HCT116 (cell line): ENCODE data around the gene ZNF236.

Experiments
- ATF3 ChIP-seq: IDR thresholded peaks from 2 replicates; pipeline ENCODE4 v1.6.1; 2012
- CEBPB ChIP-seq: IDR thresholded peaks from 2 replicates; pipeline ENCODE4 v1.6.1; 2012; ENCODE audit warnings: low read depth
- MAX ChIP-seq: IDR thresholded peaks from 2 replicates; pipeline ENCODE4 v1.6.1; 2012
- POLR2A ChIP-seq: IDR thresholded peaks from 2 replicates; pipeline ENCODE4 v1.7.0; 2011; ENCODE audit warnings: borderline replicate concordance; ENCODE audit not compliant: insufficient read depth, insufficient read length; ENCODE audit errors: extremely low read depth
- POLR2AphosphoS5 ChIP-seq: IDR thresholded peaks from 2 replicates; pipeline ENCODE4 v1.6.1; 2011; ENCODE audit warnings: mild to moderate bottlenecking, low read depth, low read length, moderate library complexity
- RAD21 ChIP-seq: IDR thresholded peaks from 2 replicates; pipeline ENCODE4 v1.6.1; 2012; ENCODE audit warnings: low read depth, mild to moderate bottlenecking
- REST ChIP-seq: IDR thresholded peaks from 2 replicates; pipeline ENCODE4 v1.6.1; 2012; ENCODE audit warnings: low read depth
- SRF ChIP-seq: IDR thresholded peaks from 2 replicates; pipeline ENCODE4 v1.6.1; 2012; ENCODE audit warnings: low read depth
- ZNF274 ChIP-seq: fragments of 200-500 bp; sonication (Bioruptor generic); IDR thresholded peaks from 2 replicates; pipeline ENCODE4 v1.6.1; 2014; ENCODE audit warnings: mild to moderate bottlenecking, low read depth, low read length, inconsistent platforms
- TF ChIP-seq, protein P1 (sequence below), 3 experiments: fragments of 200-600 bp in 1 of 3; sonication (generic) in 1 of 3; IDR thresholded peaks in 2 of 3; conservative IDR thresholded peaks in 1 of 3; 2 replicates each; pipeline ENCODE4 v1.5.1; 2012 to 2017; ENCODE audit warnings: low read depth in 2 of 3, low read length in 2 of 3, antibody characterized with exemption in 1 of 3, borderline replicate concordance in 1 of 3, control low read depth in 1 of 3, mild to moderate bottlenecking in 1 of 3, mixed read lengths in 1 of 3, mixed run types in 1 of 3, moderate library complexity in 1 of 3; ENCODE audit not compliant: insufficient read depth in 1 of 3

DNA sequence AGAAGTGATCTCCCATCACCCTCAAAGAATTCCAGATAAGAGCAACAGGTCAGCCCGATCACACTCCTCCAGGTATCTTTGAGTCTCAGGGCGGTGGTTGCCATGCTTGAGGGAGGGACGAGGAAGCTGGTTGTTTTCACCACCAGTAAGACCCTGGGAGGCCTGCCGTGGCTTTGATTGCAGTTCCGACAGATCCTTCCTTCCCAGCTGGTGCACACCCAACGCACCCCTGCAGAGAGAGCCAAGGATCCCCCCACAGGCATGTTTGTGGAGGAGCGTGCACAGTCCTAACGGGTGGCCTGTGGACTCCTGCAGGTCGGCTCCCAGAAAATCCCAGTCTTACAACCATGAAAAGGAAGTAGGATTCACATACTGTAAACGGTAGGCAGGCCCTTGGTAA is 13.8 kb upstream of the ZNF236 start:
- TF ChIP-seq MAX: no peak
- no peak for TF ChIP-seq CEBPB
- no peak for TF ChIP-seq POLR2AphosphoS5
- no peak for TF ChIP-seq SRF
- TF ChIP-seq, protein P1, sequence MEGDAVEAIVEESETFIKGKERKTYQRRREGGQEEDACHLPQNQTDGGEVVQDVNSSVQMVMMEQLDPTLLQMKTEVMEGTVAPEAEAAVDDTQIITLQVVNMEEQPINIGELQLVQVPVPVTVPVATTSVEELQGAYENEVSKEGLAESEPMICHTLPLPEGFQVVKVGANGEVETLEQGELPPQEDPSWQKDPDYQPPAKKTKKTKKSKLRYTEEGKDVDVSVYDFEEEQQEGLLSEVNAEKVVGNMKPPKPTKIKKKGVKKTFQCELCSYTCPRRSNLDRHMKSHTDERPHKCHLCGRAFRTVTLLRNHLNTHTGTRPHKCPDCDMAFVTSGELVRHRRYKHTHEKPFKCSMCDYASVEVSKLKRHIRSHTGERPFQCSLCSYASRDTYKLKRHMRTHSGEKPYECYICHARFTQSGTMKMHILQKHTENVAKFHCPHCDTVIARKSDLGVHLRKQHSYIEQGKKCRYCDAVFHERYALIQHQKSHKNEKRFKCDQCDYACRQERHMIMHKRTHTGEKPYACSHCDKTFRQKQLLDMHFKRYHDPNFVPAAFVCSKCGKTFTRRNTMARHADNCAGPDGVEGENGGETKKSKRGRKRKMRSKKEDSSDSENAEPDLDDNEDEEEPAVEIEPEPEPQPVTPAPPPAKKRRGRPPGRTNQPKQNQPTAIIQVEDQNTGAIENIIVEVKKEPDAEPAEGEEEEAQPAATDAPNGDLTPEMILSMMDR (IDR thresholded peaks at IDR 0.05 in 2 of 3, conservative IDR thresholded peaks at IDR 0.05 in 1 of 3; ENCODE audit: borderline replicate concordance in 1 of 3, insufficient read depth in 1 of 3, low read depth in 2 of 3, low read length in 2 of 3): no peak
- TF ChIP-seq POLR2A: no peak
- TF ChIP-seq RAD21: no peak
- TF ChIP-seq ZNF274: no peak
- no peak for TF ChIP-seq REST
- TF ChIP-seq ATF3: no peak
